ENCODE measurements around the gene VPS25. TPM values are rescaled to one million over a fixed set of nuclear protein-coding genes. Genes with fewer than 3 reads are reported as not detected.

The VPS25 gene
- total RNA-seq, 2 donors from 2014 or later = 114 to 126 TPM

DNA sequence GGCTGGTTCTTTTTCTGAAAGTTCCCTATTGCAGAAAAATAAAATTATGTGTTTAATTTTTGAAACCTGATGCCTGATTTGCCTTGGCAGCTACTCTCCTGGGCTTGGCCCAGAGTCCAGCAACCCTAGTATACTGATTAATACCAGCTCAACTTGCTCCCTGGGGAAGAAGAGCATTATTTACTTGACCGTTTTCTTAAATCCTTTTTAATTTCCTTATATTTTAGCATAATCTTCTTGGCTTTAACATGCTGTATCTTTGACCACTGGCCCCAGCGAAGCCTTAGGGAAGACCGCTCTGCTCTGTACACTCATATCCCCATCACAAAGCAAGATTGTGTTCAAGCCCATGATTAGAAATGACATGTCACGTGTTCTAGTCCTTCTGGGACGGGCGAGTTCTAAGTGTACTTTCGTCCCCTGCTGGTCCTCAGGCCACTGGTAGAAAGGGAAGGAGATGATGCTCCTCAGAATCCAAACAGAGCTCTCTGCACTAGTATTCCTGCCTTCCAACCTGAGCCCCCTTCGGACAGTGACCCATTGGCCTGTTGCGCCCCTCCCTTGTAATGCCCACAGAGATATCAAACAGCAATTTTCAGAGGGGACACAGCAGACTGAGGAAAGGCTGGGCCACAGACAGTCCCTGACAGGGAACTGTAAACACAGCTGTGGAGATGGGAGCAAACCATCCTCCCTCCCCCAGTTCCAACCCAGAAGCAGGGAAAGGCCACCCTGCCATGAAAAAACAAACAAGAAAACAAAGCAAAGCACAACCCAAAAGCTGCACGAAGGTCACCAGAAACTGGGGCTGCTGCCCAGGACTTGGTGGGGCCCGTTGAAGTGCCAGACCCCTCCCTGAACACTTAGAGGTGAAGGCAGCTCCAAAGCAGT is 24.1 kb upstream of the VPS25 start:
- H3K27ac Mint-ChIP-seq = no peak overlapping the region
- peaks cover 4% of the 10 kb centered on the region for H3K9me3 Mint-ChIP-seq
- Histone ChIP-seq H3K4me3 (ENCODE audit: low read length) (no peak overlapping the region), H3K9ac (ENCODE audit: extremely low read depth, low read length, poor library complexity, severe bottlenecking) (no peak overlapping the region), H3K9me3 (ENCODE audit: control insufficient read depth, low read length) (no peaks in the 10 kb centered on the region), H3K27me3 (ENCODE audit: control insufficient read depth, insufficient read depth, low read length, poor library complexity, severe bottlenecking) (peaks cover 42% of the 10 kb centered on the region), H3K27ac (ENCODE audit: low read depth, low read length) (no peak overlapping the region), H3K36me3 (ENCODE audit: control insufficient read depth, insufficient read depth, low read length) (no peaks in the 10 kb centered on the region), H3K4me1 (ENCODE audit: control insufficient read depth, insufficient read depth, low read length) (peaks cover 8% of the 10 kb centered on the region)
- peaks cover 9% of the 10 kb centered on the region for H3K4me1 Mint-ChIP-seq
- H3K36me3 Mint-ChIP-seq (ENCODE audit: low read depth) = no peaks in the 10 kb centered on the region
- 88 to 90% methylated on average over 10 to 11 of the region's 11 CpGs for WGBS, 2 experiments (ENCODE audit: insufficient coverage in 1 of 2, insufficient read length in 1 of 2)
- TF ChIP-seq CTCF (conservative IDR thresholded peaks at IDR 0.05) = no peak
- DNase-seq = no peak
- no peak overlapping the region for H3K4me3 Mint-ChIP-seq
- H3K27me3 Mint-ChIP-seq (ENCODE audit: insufficient read depth) = peaks cover 38% of the 10 kb centered on the region

- H3K9ac ChIP-seq (ENCODE audit: extremely low read depth, low read length, poor library complexity, severe bottlenecking) = no peak overlapping the region
Measured at GRCh38 chr17:42750739-42751344, 22.4 kb upstream of the VPS25 start.

DNA sequence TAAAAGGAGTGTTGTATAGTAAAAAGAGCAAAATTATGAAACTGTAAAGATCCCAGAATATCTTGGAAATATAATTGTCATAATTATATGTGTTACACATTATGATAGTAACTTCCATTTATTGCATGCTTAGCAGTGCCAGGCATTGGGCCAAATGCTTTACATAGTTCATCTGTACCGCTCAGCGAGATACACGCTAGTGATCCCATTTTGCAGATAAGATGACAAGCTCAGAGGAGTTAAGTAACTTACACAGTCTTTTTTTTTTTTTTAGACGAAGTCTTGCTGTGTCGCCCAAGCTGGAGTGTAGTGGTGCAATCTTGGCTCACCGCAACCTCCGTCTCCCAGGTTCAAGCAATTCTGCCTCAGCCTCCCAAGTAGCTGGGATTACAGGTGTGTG is 21.6 kb upstream of the VPS25 start:
- Histone ChIP-seq H3K4me3 (ENCODE audit: low read length) (no peak overlapping the region), H3K36me3 (ENCODE audit: control insufficient read depth, insufficient read depth, low read length) (no peaks in the 10 kb centered on the region), H3K27me3 (ENCODE audit: control insufficient read depth, insufficient read depth, low read length, poor library complexity, severe bottlenecking) (peaks cover 27% of the 10 kb centered on the region), H3K9me3 (ENCODE audit: control insufficient read depth, low read length) (no peaks in the 10 kb centered on the region), H3K4me1 (ENCODE audit: control insufficient read depth, insufficient read depth, low read length) (peaks cover 8% of the 10 kb centered on the region), H3K27ac (ENCODE audit: low read depth, low read length) (no peak overlapping the region), H3K9ac (ENCODE audit: extremely low read depth, low read length, poor library complexity, severe bottlenecking) (no peak overlapping the region)
- no peak for DNase-seq
- no peaks in the 10 kb centered on the region for H3K9me3 Mint-ChIP-seq
- WGBS, 2 experiments (ENCODE audit: insufficient coverage in 1 of 2, insufficient read length in 1 of 2) = 92 to 93% methylated on average over 5 to 7 of the region's 7 CpGs
- no peak overlapping the region for H3K4me3 Mint-ChIP-seq
- peaks cover 6% of the 10 kb centered on the region for H3K4me1 Mint-ChIP-seq
- no peak overlapping the region for H3K27ac Mint-ChIP-seq
- H3K27me3 Mint-ChIP-seq (ENCODE audit: insufficient read depth) = peaks cover 31% of the 10 kb centered on the region
- no peak for TF ChIP-seq CTCF (conservative IDR thresholded peaks at IDR 0.05)
- H3K36me3 Mint-ChIP-seq (ENCODE audit: low read depth) = no peaks in the 10 kb centered on the region

More at GRCh38 chr17:42750739-42751344, 22.4 kb upstream of the VPS25 start:
- H3K36me3 ChIP-seq (ENCODE audit: control insufficient read depth, insufficient read depth, low read length) = no peaks in the 10 kb centered on the region
- H3K27me3 ChIP-seq (ENCODE audit: control insufficient read depth, insufficient read depth, low read length, poor library complexity, severe bottlenecking) = peaks cover 34% of the 10 kb centered on the region
- peaks cover 8% of the 10 kb centered on the region for H3K4me1 ChIP-seq (ENCODE audit: control insufficient read depth, insufficient read depth, low read length)
- peaks cover 6% of the 10 kb centered on the region for H3K4me1 Mint-ChIP-seq
- H3K36me3 Mint-ChIP-seq (ENCODE audit: low read depth) = no peaks in the 10 kb centered on the region
- no peaks in the 10 kb centered on the region for H3K9me3 ChIP-seq (ENCODE audit: control insufficient read depth, low read length)
- no peak for DNase-seq
- no peak for TF ChIP-seq CTCF (conservative IDR thresholded peaks at IDR 0.05)
- H3K27ac ChIP-seq (ENCODE audit: low read depth, low read length) = no peak overlapping the region
- H3K4me3 ChIP-seq (ENCODE audit: low read length) = no peak overlapping the region
- WGBS, 2 experiments (ENCODE audit: insufficient coverage in 1 of 2, insufficient read length in 1 of 2) = 91% methylated on average over 3 of the region's 3 CpGs
- H3K27me3 Mint-ChIP-seq (ENCODE audit: insufficient read depth) = peaks cover 36% of the 10 kb centered on the region
- no peak overlapping the region for H3K4me3 Mint-ChIP-seq
- H3K27ac Mint-ChIP-seq = no peak overlapping the region
- H3K9me3 Mint-ChIP-seq = no peaks in the 10 kb centered on the region
